Measurements from ENCODE around the gene INSC. TPM values are rescaled to one million over a fixed set of nuclear protein-coding genes. Genes with fewer than 3 reads are reported as not detected.

The INSC gene
- polyA plus RNA-seq, 3 donors = not detected

DNA sequence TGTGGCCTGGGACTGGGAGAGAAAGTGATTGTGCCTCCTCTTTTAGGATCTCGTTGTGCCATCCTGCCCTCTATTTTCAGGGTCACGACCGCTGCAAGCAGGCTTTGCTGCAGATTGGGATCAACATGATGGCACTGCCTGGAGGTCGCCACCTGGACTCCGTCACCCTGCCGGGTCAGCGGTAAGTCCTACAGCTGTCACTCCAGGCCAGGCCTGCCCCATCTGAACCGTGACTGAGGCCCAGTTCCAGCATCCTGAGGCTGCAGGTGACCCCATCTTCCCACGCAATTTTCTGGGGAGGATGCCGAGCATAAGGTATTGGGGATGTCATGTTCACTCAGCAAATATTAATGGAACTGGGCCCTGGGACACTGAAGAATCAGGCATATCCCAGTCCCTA lies 34.3 kb downstream of the INSC start:
- Mint-ChIP-seq H3K9me3 (peaks cover 0 to 1% (median 0%) of the 10 kb centered on the region in 7 donors), H3K4me1 (peaks cover 11% of the 10 kb centered on the region), H3K27ac (no peak overlapping the region), H3K4me3 (no peak overlapping the region), H3K27me3 (ENCODE audit: low read depth in 3 of 3) (peaks cover 0 to 5% (median 0%) of the 10 kb centered on the region in 3 donors), H3K36me3 (no peaks in the 10 kb centered on the region)
- TF ChIP-seq, protein P1, sequence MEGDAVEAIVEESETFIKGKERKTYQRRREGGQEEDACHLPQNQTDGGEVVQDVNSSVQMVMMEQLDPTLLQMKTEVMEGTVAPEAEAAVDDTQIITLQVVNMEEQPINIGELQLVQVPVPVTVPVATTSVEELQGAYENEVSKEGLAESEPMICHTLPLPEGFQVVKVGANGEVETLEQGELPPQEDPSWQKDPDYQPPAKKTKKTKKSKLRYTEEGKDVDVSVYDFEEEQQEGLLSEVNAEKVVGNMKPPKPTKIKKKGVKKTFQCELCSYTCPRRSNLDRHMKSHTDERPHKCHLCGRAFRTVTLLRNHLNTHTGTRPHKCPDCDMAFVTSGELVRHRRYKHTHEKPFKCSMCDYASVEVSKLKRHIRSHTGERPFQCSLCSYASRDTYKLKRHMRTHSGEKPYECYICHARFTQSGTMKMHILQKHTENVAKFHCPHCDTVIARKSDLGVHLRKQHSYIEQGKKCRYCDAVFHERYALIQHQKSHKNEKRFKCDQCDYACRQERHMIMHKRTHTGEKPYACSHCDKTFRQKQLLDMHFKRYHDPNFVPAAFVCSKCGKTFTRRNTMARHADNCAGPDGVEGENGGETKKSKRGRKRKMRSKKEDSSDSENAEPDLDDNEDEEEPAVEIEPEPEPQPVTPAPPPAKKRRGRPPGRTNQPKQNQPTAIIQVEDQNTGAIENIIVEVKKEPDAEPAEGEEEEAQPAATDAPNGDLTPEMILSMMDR (IDR thresholded peaks at IDR 0.05) = no peak
- Histone ChIP-seq H4K20me1 (ENCODE audit: insufficient read depth, low read length) (no peaks in the 10 kb centered on the region), H3K9me3 (replicated peaks in 1 of 2; ENCODE audit: control insufficient read depth in 1 of 2, insufficient read depth in 1 of 2, low read length in 2 of 2) (no peaks in the 10 kb centered on the region), H3K4me1 (ENCODE audit: control insufficient read depth in 1 of 2, insufficient read depth in 2 of 2, low read length in 2 of 2) (no peaks in the 10 kb centered on the region), H3K9ac (ENCODE audit: insufficient read depth, low read length, poor library complexity, severe bottlenecking) (no peak overlapping the region), H3K27me3 (ENCODE audit: control insufficient read depth in 2 of 2, insufficient read depth in 2 of 2, low read length in 2 of 2) (no peaks in the 10 kb centered on the region), H3K4me2 (replicated peaks; ENCODE audit: extremely low read depth, low read length, poor library complexity, severe bottlenecking) (no peak overlapping the region), H3K27ac (ENCODE audit: low read depth in 1 of 2, low read length in 2 of 2) (no peak overlapping the region), H2AFZ (ENCODE audit: insufficient read depth, low read depth, low read length, poor library complexity, severe bottlenecking) (no peak overlapping the region), H3K4me3 (replicated peaks in 1 of 3; ENCODE audit: low read depth in 2 of 3, low read length in 3 of 3) (no peak overlapping the region), H3K79me2 (ENCODE audit: insufficient read depth, low read length) (no peaks in the 10 kb centered on the region), H3K36me3 (replicated peaks in 1 of 2; ENCODE audit: control insufficient read depth in 1 of 2, insufficient read depth in 2 of 2, low read length in 2 of 2) (no peaks in the 10 kb centered on the region)
- WGBS (ENCODE audit: insufficient coverage) = 87% methylated on average over 9 of the region's 10 CpGs
- no peak for DNase-seq
- intact Hi-C loops (cut with micrococcal nuclease) = no loop called here

GRCh38 chr11:15150507-15150906 lies 35.8 kb downstream of the INSC start:
- H3K4me2 ChIP-seq (replicated peaks; ENCODE audit: extremely low read depth, low read length, poor library complexity, severe bottlenecking) = no peak overlapping the region
- TF ChIP-seq, protein P1 (IDR thresholded peaks at IDR 0.05) = no peak
- peaks cover 0 to 5% (median 0%) of the 10 kb centered on the region in 3 donors for H3K27me3 Mint-ChIP-seq (ENCODE audit: low read depth in 3 of 3)
- H4K20me1 ChIP-seq (ENCODE audit: insufficient read depth, low read length) = no peaks in the 10 kb centered on the region
- H3K9me3 Mint-ChIP-seq = peaks cover 0 to 1% (median 0%) of the 10 kb centered on the region in 7 donors
- intact Hi-C loops (cut with micrococcal nuclease) = no loop called here
- H3K4me1 ChIP-seq (ENCODE audit: control insufficient read depth in 1 of 2, insufficient read depth in 2 of 2, low read length in 2 of 2) = no peaks in the 10 kb centered on the region
- H3K9ac ChIP-seq (ENCODE audit: insufficient read depth, low read length, poor library complexity, severe bottlenecking) = no peak overlapping the region
- H3K79me2 ChIP-seq (ENCODE audit: insufficient read depth, low read length) = no peaks in the 10 kb centered on the region
- WGBS (ENCODE audit: insufficient coverage) = 80% methylated on average over 1 of the region's 1 CpG
- no peak overlapping the region for H3K4me3 Mint-ChIP-seq
- no peak overlapping the region for H2AFZ ChIP-seq (ENCODE audit: insufficient read depth, low read depth, low read length, poor library complexity, severe bottlenecking)
- no peak overlapping the region for H3K4me3 ChIP-seq (replicated peaks in 1 of 3; ENCODE audit: low read depth in 2 of 3, low read length in 3 of 3)
- no peaks in the 10 kb centered on the region for H3K27me3 ChIP-seq (ENCODE audit: control insufficient read depth in 2 of 2, insufficient read depth in 2 of 2, low read length in 2 of 2)
- no peaks in the 10 kb centered on the region for H3K36me3 Mint-ChIP-seq
- H3K9me3 ChIP-seq (replicated peaks in 1 of 2; ENCODE audit: control insufficient read depth in 1 of 2, insufficient read depth in 1 of 2, low read length in 2 of 2) = no peaks in the 10 kb centered on the region
- H3K27ac Mint-ChIP-seq = no peak overlapping the region
- no peaks in the 10 kb centered on the region for H3K36me3 ChIP-seq (replicated peaks in 1 of 2; ENCODE audit: control insufficient read depth in 1 of 2, insufficient read depth in 2 of 2, low read length in 2 of 2)
- peaks cover 4% of the 10 kb centered on the region for H3K4me1 Mint-ChIP-seq
- no peak for DNase-seq
- no peak overlapping the region for H3K27ac ChIP-seq (ENCODE audit: low read depth in 1 of 2, low read length in 2 of 2)

All from CD14-positive monocyte (primary cell).